GM12891 (cell line): ENCODE measurements around the gene IGSF8.

Experiments
- POLR2A ChIP-seq: IDR thresholded peaks from 2 replicates; pipeline ENCODE4 v1.6.1; 2011; ENCODE audit warnings: low read depth, low read length, control low read depth
- POLR2AphosphoS5 ChIP-seq: IDR thresholded peaks from 2 replicates; pipeline ENCODE4 v1.6.1; 2011; ENCODE audit warnings: low read depth, low read length, control low read depth
- TAF1 ChIP-seq: IDR thresholded peaks from 2 replicates; pipeline ENCODE4 v1.6.1; 2011; ENCODE audit warnings: low read depth, low read length, control low read depth

DNA sequence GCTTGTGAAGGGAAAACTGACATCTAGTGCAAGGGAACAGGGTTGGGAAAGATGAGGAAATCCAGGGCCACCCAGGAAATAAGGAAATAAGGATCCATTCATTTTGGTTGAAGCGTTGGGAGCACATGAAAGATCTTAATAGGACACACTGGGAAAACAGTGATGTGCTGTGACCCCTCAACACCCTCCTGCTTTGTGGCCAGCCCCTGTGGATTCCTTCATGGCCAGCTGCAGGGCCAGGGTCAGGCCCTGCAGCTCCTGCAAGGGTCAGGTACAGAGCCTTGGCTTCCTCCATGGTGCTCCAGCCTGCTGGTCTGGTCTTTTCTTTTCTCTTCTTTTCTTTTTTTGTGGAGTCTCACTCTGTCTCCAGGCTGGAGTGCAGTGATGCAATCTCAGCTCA lies 47.8 kb downstream of the IGSF8 start:
- TF ChIP-seq POLR2A (no peak), POLR2AphosphoS5 (no peak), TAF1 (no peak)
